ENCODE data around the gene SLC25A27.
A peak's percentile ranks its signal among the peaks of the same experiment; 100 is the strongest.

SLC25A27 gene

DNA sequence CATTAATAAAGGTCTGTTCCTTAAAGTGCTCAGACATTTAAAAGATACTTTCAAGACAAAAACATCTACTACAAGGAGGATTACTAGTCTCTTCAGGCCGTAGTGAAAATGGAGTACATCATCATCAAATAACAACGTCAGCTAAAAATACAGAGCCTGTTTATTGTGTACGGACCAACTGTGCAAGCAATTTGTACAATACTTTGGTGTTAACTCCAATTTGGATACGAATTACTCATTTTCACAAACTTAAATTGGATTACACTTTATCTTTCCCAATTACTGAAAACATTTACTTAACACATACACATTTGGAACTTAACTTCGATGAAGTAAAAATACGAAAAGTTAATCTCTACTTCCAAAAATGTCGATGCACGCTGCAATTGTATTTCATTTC lies 959 bp upstream of the SLC25A27 start:
- WGBS, 2 experiments (ENCODE audit: insufficient coverage in 2 of 2) = 71 to 83% methylated on average over 5 to 8 of the region's 8 CpGs
- peak overlapping the region; percentile 72 for H3K4me3 ChIP-seq (ENCODE audit: extremely low read depth, insufficient read depth, low read length, poor library complexity, severe bottlenecking)

DNA sequence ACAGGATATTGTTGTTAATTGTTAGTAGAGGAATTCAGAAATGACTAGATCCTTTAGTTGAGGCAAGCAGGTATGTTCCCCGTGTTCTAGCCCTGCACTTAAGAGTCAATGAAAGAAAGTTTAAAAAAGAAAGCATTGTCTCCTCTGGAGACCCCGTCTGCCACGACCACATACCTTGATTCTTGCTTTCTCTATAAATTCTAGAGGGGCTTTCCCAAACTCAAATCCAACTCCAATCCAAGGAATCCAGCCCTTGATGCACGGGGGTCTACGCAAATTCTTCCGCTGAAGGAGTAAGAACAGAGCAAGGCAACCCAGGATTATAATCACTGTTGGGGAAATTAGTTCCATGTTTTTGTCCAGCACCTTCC lies 558 bp upstream of the SLC25A27 start:
- no peaks in the 10 kb centered on the region for H3K4me1 ChIP-seq (ENCODE audit: control insufficient read depth, insufficient read depth, low read length, poor library complexity, severe bottlenecking)
- H3K9me3 ChIP-seq (ENCODE audit: control insufficient read depth, low read length) = no peaks in the 10 kb centered on the region
- no CpG with 5 or more reads among the region's 6 CpGs for WGBS, 2 experiments (ENCODE audit: insufficient coverage in 2 of 2)
- H3K36me3 ChIP-seq (ENCODE audit: control insufficient read depth, insufficient read depth, low read length) = no peaks in the 10 kb centered on the region
- peak overlapping the region; percentile 72 for H3K4me3 ChIP-seq (ENCODE audit: extremely low read depth, insufficient read depth, low read length, poor library complexity, severe bottlenecking)
- no peak overlapping the region for H3K27ac ChIP-seq (ENCODE audit: low read depth, low read length, severe bottlenecking)

More for the DNA sequence above, 959 bp upstream of the SLC25A27 start:
- H3K36me3 ChIP-seq (ENCODE audit: control insufficient read depth, insufficient read depth, low read length) = no peaks in the 10 kb centered on the region
- no peaks in the 10 kb centered on the region for H3K9me3 ChIP-seq (ENCODE audit: control insufficient read depth, low read length)
- no peak overlapping the region for H3K27ac ChIP-seq (ENCODE audit: low read depth, low read length, severe bottlenecking)
- no peaks in the 10 kb centered on the region for H3K4me1 ChIP-seq (ENCODE audit: control insufficient read depth, insufficient read depth, low read length, poor library complexity, severe bottlenecking)

DNA sequence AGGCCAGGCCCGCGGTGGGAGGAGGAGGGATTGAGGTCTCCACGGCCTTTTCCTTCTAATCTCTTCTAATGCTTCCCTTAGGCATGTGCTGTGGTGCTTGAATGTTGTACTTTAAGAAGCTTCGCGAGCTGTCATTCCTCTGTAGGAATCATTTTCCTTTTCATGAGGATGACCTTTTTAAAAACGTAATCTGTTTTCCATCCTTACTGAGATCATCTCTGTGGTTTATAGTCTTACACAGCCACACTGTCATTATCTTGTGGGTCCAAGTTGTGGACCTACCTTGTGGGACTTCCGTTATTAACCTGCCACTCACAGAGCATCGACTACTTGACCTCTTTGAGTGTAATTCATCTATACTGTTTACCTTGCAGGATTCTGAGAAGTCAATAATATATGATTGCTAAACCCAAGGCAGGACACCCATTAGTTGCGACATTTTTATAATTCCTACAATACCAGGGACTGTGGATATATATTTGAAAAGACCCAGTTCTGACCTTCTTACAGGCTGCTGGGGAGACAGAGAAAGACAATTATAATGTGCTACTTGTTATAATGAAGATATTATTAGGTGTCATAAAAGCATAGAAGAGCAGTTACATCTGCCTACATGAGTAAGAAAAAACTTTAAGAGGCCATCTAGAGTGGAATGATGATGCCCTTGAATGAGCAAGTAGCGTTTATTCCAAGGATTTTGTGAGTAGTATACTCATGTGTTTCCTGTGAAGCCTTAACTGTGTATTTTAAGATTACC lies 842 bp downstream of the SLC25A27 start:
- H3K27ac ChIP-seq (ENCODE audit: low read depth, low read length, severe bottlenecking) = no peak overlapping the region
- WGBS, 2 experiments (ENCODE audit: insufficient coverage in 2 of 2) = 13% methylated on average over 1 of the region's 10 CpGs; no CpG with 5 or more reads in 1 of the 2 experiments
- peak overlapping the region; percentile 72 for H3K4me3 ChIP-seq (ENCODE audit: extremely low read depth, insufficient read depth, low read length, poor library complexity, severe bottlenecking)
- H3K9me3 ChIP-seq (ENCODE audit: control insufficient read depth, low read length) = no peaks in the 10 kb centered on the region
- H3K4me1 ChIP-seq (ENCODE audit: control insufficient read depth, insufficient read depth, low read length, poor library complexity, severe bottlenecking) = no peaks in the 10 kb centered on the region
- H3K36me3 ChIP-seq (ENCODE audit: control insufficient read depth, insufficient read depth, low read length) = no peaks in the 10 kb centered on the region

DNA sequence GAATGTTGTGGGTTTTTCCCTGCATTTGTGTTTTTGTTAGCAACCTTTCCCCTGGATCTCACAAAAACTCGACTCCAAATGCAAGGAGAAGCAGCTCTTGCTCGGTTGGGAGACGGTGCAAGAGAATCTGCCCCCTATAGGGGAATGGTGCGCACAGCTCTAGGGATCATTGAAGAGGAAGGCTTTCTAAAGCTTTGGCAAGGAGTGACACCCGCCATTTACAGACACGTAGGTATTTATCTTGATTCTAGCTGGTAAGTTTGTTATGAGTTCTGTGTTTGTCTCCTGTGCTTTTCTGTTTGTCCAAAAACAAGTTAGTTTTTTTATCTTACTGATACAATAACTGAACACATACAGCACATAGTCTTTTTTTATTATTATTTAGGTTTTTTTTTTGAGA lies 3.0 kb downstream of the SLC25A27 start:
- 10% methylated on average over 4 of the region's 6 CpGs; no CpG with 5 or more reads in 1 of the 2 experiments for WGBS, 2 experiments (ENCODE audit: insufficient coverage in 2 of 2)
- no peak overlapping the region for H3K27ac ChIP-seq (ENCODE audit: low read depth, low read length, severe bottlenecking)
- no peaks in the 10 kb centered on the region for H3K4me1 ChIP-seq (ENCODE audit: control insufficient read depth, insufficient read depth, low read length, poor library complexity, severe bottlenecking)
- H3K36me3 ChIP-seq (ENCODE audit: control insufficient read depth, insufficient read depth, low read length) = no peaks in the 10 kb centered on the region
- no peak overlapping the region for H3K4me3 ChIP-seq (ENCODE audit: extremely low read depth, insufficient read depth, low read length, poor library complexity, severe bottlenecking)
- H3K9me3 ChIP-seq (ENCODE audit: control insufficient read depth, low read length) = no peaks in the 10 kb centered on the region

DNA sequence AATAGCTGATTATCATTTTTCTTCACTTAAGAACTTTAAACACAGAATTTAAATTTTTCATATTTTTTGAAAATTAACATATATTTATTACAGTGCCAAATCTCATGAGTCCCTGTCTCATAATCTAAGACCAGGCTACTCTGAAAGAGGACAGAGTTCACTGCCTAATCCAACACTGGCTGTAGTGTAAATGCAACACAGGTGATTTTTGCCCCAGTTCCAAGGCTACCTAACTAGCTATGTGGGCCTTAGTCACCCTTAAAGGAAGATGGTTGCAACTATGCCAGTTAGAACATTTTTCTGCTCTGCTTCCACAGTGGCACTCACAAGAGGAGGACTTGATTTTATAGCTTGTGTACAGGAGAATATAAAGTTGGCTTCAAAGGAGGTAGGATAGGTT lies 4.9 kb downstream of the SLC25A27 start:
- no peaks in the 10 kb centered on the region for H3K9me3 ChIP-seq (ENCODE audit: control insufficient read depth, low read length)
- no peak overlapping the region for H3K27ac ChIP-seq (ENCODE audit: low read depth, low read length, severe bottlenecking)
- H3K4me1 ChIP-seq (ENCODE audit: control insufficient read depth, insufficient read depth, low read length, poor library complexity, severe bottlenecking) = no peaks in the 10 kb centered on the region
- no peak overlapping the region for H3K4me3 ChIP-seq (ENCODE audit: extremely low read depth, insufficient read depth, low read length, poor library complexity, severe bottlenecking)
- no peaks in the 10 kb centered on the region for H3K36me3 ChIP-seq (ENCODE audit: control insufficient read depth, insufficient read depth, low read length)

DNA sequence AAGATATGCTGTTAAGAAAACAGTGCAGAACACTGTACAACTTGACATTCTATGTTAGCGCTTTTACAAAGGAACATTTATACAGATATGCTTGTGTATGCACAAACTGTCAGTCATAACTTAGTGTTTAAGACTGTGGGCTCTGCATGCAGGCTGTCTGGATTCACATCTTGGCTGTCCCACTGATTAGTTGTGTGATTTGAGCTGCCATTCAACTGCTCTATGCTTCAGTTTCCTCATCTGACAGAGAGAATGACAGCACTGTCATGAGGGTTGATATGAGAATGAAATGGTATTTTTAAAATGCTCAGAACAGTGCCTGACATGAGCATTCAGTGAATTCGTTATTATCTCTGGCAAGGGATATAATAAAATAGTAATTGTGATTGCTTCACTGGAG lies 8.7 kb downstream of the SLC25A27 start:
- no peak overlapping the region for H3K27ac ChIP-seq (ENCODE audit: low read depth, low read length, severe bottlenecking)
- WGBS, 2 experiments (ENCODE audit: insufficient coverage in 2 of 2) = 90 to 100% methylated on average over 1 to 2 of the region's 2 CpGs
- no peak overlapping the region for H3K4me3 ChIP-seq (ENCODE audit: extremely low read depth, insufficient read depth, low read length, poor library complexity, severe bottlenecking)
- H3K4me1 ChIP-seq (ENCODE audit: control insufficient read depth, insufficient read depth, low read length, poor library complexity, severe bottlenecking) = no peaks in the 10 kb centered on the region
- H3K36me3 ChIP-seq (ENCODE audit: control insufficient read depth, insufficient read depth, low read length) = no peaks in the 10 kb centered on the region
- no peaks in the 10 kb centered on the region for H3K9me3 ChIP-seq (ENCODE audit: control insufficient read depth, low read length)

DNA sequence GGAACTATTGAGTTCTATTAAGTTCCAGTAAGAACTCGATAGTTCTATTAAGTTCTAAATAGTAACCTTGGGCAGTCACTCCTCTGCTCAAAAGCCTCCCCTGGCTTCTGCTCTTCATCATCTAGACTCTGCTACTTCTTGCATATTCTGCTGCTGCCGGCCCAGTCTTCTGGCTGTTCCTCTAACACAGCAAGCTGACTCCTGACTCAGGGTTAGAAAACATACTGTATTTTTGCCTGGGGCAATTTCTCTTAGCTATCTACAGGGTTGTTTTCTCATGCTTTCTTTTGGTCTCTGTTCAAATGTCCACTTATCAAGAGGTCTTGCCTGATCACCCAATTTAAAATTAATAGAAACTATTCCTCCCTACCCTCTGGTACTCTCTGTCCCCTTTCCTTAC lies 14.6 kb downstream of the SLC25A27 start:
- Histone ChIP-seq H3K4me3 (ENCODE audit: extremely low read depth, insufficient read depth, low read length, poor library complexity, severe bottlenecking) (no peak overlapping the region), H3K27ac (ENCODE audit: low read depth, low read length, severe bottlenecking) (no peak overlapping the region), H3K4me1 (ENCODE audit: control insufficient read depth, insufficient read depth, low read length, poor library complexity, severe bottlenecking) (no peaks in the 10 kb centered on the region), H3K36me3 (ENCODE audit: control insufficient read depth, insufficient read depth, low read length) (no peaks in the 10 kb centered on the region), H3K9me3 (ENCODE audit: control insufficient read depth, low read length) (no peaks in the 10 kb centered on the region)
- 83% methylated on average over 2 of the region's 2 CpGs; no CpG with 5 or more reads in 1 of the 2 experiments for WGBS, 2 experiments (ENCODE audit: insufficient coverage in 2 of 2)

DNA sequence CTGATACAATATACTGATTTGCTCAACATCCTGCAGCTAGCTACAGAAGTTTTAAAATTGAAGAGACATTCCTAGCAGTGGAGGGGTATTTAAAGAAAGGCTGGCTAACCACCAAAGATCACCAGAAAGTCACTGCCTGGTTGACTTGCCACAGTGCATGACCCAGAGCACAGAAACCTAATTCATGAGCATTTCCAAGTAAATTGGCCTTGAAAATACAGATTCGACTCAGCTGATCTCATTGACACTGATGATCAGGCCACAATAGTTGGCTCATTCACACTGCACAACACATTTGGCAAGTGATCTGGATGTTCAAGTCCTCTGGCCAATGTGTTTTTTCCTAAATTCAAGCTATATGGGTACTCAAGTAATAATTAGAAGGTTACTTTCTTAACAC lies 21.6 kb downstream of the SLC25A27 start:
- H3K27ac ChIP-seq (ENCODE audit: low read depth, low read length, severe bottlenecking) = no peak overlapping the region
- H3K36me3 ChIP-seq (ENCODE audit: control insufficient read depth, insufficient read depth, low read length) = no peaks in the 10 kb centered on the region
- H3K4me1 ChIP-seq (ENCODE audit: control insufficient read depth, insufficient read depth, low read length, poor library complexity, severe bottlenecking) = no peaks in the 10 kb centered on the region
- no peak overlapping the region for H3K4me3 ChIP-seq (ENCODE audit: extremely low read depth, insufficient read depth, low read length, poor library complexity, severe bottlenecking)
- H3K9me3 ChIP-seq (ENCODE audit: control insufficient read depth, low read length) = no peaks in the 10 kb centered on the region
- 83 to 100% methylated on average over 1 of the region's 1 CpG for WGBS, 2 experiments (ENCODE audit: insufficient coverage in 2 of 2)

DNA sequence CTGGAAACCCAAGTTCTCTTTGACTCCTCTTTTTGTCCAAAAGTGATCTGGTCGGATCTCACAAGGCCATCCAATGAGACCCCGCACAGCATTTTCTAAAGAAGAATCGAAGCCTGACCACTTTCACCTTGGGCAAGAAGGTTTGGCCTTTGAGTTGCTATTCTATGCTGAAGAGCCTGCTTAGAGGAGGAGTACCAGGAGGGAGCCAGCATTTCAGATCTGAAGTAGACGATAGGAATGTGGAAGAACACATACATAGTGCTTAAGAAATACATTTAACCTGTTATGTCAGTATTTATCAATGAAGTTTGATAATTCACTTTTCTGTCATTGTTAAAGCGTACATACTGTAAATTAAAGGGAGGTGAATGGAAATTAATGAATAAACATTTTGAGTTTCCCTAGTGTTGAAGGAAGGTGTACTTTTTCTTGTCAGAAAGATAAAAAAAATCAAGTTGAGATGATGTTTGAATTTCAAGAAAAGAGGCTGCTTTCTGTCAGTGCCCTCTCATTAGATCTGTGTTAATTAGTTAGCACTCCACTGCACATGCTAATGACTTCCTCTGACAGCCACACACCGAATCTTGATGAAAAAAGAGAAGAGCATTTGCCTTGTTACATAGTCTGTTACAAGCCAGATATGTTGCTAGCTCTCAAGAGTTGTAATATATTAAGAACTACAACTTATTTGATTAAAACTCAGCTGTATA lies 24.0 kb downstream of the SLC25A27 start:
- H3K4me1 ChIP-seq (ENCODE audit: control insufficient read depth, insufficient read depth, low read length, poor library complexity, severe bottlenecking) = no peaks in the 10 kb centered on the region
- H3K4me3 ChIP-seq (ENCODE audit: extremely low read depth, insufficient read depth, low read length, poor library complexity, severe bottlenecking) = no peak overlapping the region
- H3K9me3 ChIP-seq (ENCODE audit: control insufficient read depth, low read length) = no peaks in the 10 kb centered on the region
- WGBS, 2 experiments (ENCODE audit: insufficient coverage in 2 of 2) = 87 to 91% methylated on average over 2 to 5 of the region's 6 CpGs
- H3K36me3 ChIP-seq (ENCODE audit: control insufficient read depth, insufficient read depth, low read length) = no peaks in the 10 kb centered on the region
- no peak overlapping the region for H3K27ac ChIP-seq (ENCODE audit: low read depth, low read length, severe bottlenecking)

DNA sequence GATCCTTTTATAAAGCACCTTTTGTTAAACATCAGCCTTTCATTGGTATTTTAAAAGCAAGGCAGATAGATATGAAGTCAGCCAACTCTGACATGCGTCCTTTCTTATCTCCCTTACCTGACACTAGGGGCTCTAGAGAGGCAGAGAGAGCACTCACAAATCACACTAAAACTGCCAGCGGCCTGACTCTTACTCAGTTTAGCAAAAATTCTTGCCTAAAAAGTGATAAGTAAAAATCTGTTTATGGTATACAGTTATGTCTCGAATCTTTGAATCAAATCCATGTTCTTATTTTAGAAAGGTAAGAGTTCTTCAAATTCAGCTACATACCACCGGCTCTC lies 24.5 kb downstream of the SLC25A27 start:
- Histone ChIP-seq H3K27ac (ENCODE audit: low read depth, low read length, severe bottlenecking) (no peak overlapping the region), H3K4me3 (ENCODE audit: extremely low read depth, insufficient read depth, low read length, poor library complexity, severe bottlenecking) (no peak overlapping the region), H3K36me3 (ENCODE audit: control insufficient read depth, insufficient read depth, low read length) (no peaks in the 10 kb centered on the region), H3K4me1 (ENCODE audit: control insufficient read depth, insufficient read depth, low read length, poor library complexity, severe bottlenecking) (no peaks in the 10 kb centered on the region), H3K9me3 (ENCODE audit: control insufficient read depth, low read length) (no peaks in the 10 kb centered on the region)
- WGBS, 2 experiments (ENCODE audit: insufficient coverage in 2 of 2) = no CpG with 5 or more reads among the region's 4 CpGs

DNA sequence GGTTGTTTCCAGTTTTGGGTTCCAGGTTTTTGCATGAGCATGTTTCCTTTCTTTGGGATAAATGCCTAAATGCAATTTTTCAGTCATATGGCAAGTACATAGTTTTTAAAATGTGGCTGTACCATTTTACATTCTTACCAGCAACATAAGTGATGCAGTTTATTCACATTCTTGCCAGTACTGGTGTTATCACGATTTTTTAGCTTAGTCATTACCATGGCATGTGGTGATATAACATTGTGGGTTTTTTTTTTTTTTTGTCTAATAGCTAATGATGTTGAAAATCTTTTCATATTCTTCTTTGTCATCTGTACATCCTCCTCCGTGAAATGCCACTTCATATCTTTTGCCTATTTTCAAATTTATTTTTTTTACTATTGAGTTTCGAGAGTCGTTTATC lies 32.0 kb downstream of the SLC25A27 start:
- H3K27ac ChIP-seq (ENCODE audit: low read depth, low read length, severe bottlenecking) = no peak overlapping the region
- no peaks in the 10 kb centered on the region for H3K36me3 ChIP-seq (ENCODE audit: control insufficient read depth, insufficient read depth, low read length)
- H3K9me3 ChIP-seq (ENCODE audit: control insufficient read depth, low read length) = no peaks in the 10 kb centered on the region
- WGBS, 2 experiments (ENCODE audit: insufficient coverage in 2 of 2) = 94% methylated on average over 2 of the region's 4 CpGs; no CpG with 5 or more reads in 1 of the 2 experiments
- no peaks in the 10 kb centered on the region for H3K4me1 ChIP-seq (ENCODE audit: control insufficient read depth, insufficient read depth, low read length, poor library complexity, severe bottlenecking)
- no peak overlapping the region for H3K4me3 ChIP-seq (ENCODE audit: extremely low read depth, insufficient read depth, low read length, poor library complexity, severe bottlenecking)
